IMR-90 (cell line): ENCODE results near the gene KLHL12. TPM values are rescaled to one million over a fixed set of nuclear protein-coding genes. Genes with fewer than 3 reads are reported as not detected.
"Not testable (repeated sequence)": the region's sequence is repeated elsewhere in the genome, so short reads cannot be mapped to it uniquely, and the experiment has no call there.

Experiments used
- ATAC-seq: fragments of 200-7000 bp; cut with Tn5 transposase; 2 replicates; pipeline ENCODE4 v1.9.1; 2020; ENCODE audit warnings: low read depth, mild to moderate bottlenecking, moderate library complexity
- BruUV-seq: library from RNA; stranded (reverse); fragments of 400-500 nt; replicated peaks from 2 replicates; lab custom pipeline; 2021; lab: Mats Ljungman, UMichigan
- CTCF ChIA-PET: fragments of 300-600 bp; formaldehyde crosslinking; extraction: SDS; loops from one replicate; lab custom pipeline; 2021; ENCODE audit warnings: antibody characterized with exemption; lab: Yijun Ruan, JAX
- POLR2A ChIA-PET: fragments of 300-600 bp; sonication (Branson Sonifier 250); formaldehyde crosslinking; loops from one replicate; lab custom pipeline; 2022; ENCODE audit warnings: antibody characterized with exemption; ENCODE audit not compliant: unreplicated experiment; lab: Charles Lee
- DNase-seq: peaks from one replicate; pipeline ENCODE4 v3.0.0; 2013
- H2AFZ ChIP-seq: replicated peaks from 2 replicates; pipeline ENCODE3; 2013; ENCODE audit warnings: low read length, mild to moderate bottlenecking; ENCODE audit not compliant: poor library complexity
- H2AK5ac ChIP-seq: 2 replicates; pipeline ENCODE4 v1.6.1; 2013; ENCODE audit warnings: low read depth, low read length, inconsistent platforms
- H2AK9ac ChIP-seq: replicated peaks from 2 replicates; pipeline ENCODE3; 2013; ENCODE audit warnings: mild to moderate bottlenecking, low read depth, low read length, moderate library complexity; ENCODE audit not compliant: poor library complexity
- H2BK120ac ChIP-seq: 2 replicates; pipeline ENCODE4 v1.6.1; 2013; ENCODE audit warnings: low read depth, low read length, inconsistent platforms
- H2BK15ac ChIP-seq: 3 replicates; pipeline ENCODE4 v1.6.1; 2013; ENCODE audit warnings: low read depth, low read length, inconsistent platforms
- H2BK20ac ChIP-seq: 2 replicates; pipeline ENCODE4 v1.6.1; 2013; ENCODE audit warnings: low read depth, mild to moderate bottlenecking, inconsistent platforms, low read length, moderate library complexity
- H2BK5ac ChIP-seq: 2 replicates; pipeline ENCODE4 v1.6.1; 2013; ENCODE audit warnings: mild to moderate bottlenecking, low read depth, low read length, inconsistent platforms; ENCODE audit not compliant: poor library complexity, severe bottlenecking
- H3K14ac ChIP-seq: replicated peaks from 2 replicates; pipeline ENCODE4 v1.6.1; 2013; ENCODE audit warnings: low read depth, low read length, inconsistent platforms
- H3K18ac ChIP-seq: 2 replicates; pipeline ENCODE4 v1.6.1; 2013; ENCODE audit warnings: low read depth, low read length, control low read depth
- H3K23ac ChIP-seq: 2 replicates; pipeline ENCODE4 v1.6.1; 2013; ENCODE audit warnings: low read depth, low read length, inconsistent platforms
- H3K27ac ChIP-seq: 2 replicates; pipeline ENCODE4 v1.5.1; 2013; ENCODE audit warnings: mild to moderate bottlenecking, control low read depth, low read length; ENCODE audit not compliant: insufficient read depth
- H3K27me3 ChIP-seq: 2 replicates; pipeline ENCODE4 v1.6.1; 2013; ENCODE audit warnings: low read length; ENCODE audit not compliant: control insufficient read depth, insufficient read depth
- H3K36me3 ChIP-seq: 2 replicates; pipeline ENCODE4 v1.6.1; 2013; ENCODE audit warnings: low read length, mixed read lengths; ENCODE audit not compliant: control insufficient read depth, insufficient read depth
- H3K4ac ChIP-seq: 2 replicates; pipeline ENCODE4 v1.6.1; 2013; ENCODE audit warnings: low read depth, low read length, inconsistent platforms
- H3K4me1 ChIP-seq: 2 replicates; pipeline ENCODE4 v1.6.1; 2013; ENCODE audit warnings: low read length, mixed read lengths; ENCODE audit not compliant: control insufficient read depth, insufficient read depth
- H3K4me2 ChIP-seq: 2 replicates; pipeline ENCODE4 v1.6.1; 2013; ENCODE audit warnings: low read depth, mild to moderate bottlenecking, control low read depth, low read length, moderate library complexity
- H3K4me3 ChIP-seq: 2 replicates; pipeline ENCODE4 v1.5.1; 2013; ENCODE audit warnings: low read depth, mild to moderate bottlenecking, control low read depth, low read length, moderate library complexity; ENCODE audit not compliant: insufficient read depth
- H3K56ac ChIP-seq: 2 replicates; pipeline ENCODE4 v1.6.1; 2013; ENCODE audit warnings: low read length, inconsistent platforms; ENCODE audit not compliant: insufficient read depth; ENCODE audit errors: extremely low read depth
- H3K79me1 ChIP-seq, 2 experiments: 2 replicates each; pipeline ENCODE4 v1.6.1; 2013; ENCODE audit warnings: low read length in 2 of 2, inconsistent platforms in 1 of 2, low read depth in 1 of 2
- H3K9ac ChIP-seq: 2 replicates; pipeline ENCODE4 v1.6.1; 2013; ENCODE audit warnings: low read depth, low read length, control low read depth
- H3K9me1 ChIP-seq: 2 replicates; pipeline ENCODE4 v1.6.1; 2013; ENCODE audit warnings: low read length, inconsistent platforms; ENCODE audit not compliant: insufficient read depth
- H3K9me3 ChIP-seq: 2 replicates; pipeline ENCODE4 v1.6.1; 2013; ENCODE audit warnings: low read length; ENCODE audit not compliant: control insufficient read depth, insufficient read depth
- H4K20me1 ChIP-seq: 2 replicates; pipeline ENCODE4 v1.6.1; 2013; ENCODE audit warnings: low read length, inconsistent platforms; ENCODE audit not compliant: insufficient read depth
- H4K5ac ChIP-seq: 2 replicates; pipeline ENCODE4 v1.6.1; 2013; ENCODE audit warnings: mild to moderate bottlenecking, low read depth, low read length, control low read depth
- H4K8ac ChIP-seq, 2 experiments: 2 replicates each; pipeline ENCODE4 v1.6.1; 2013; ENCODE audit warnings: low read depth in 2 of 2, low read length in 2 of 2, control low read depth in 1 of 2, inconsistent platforms in 1 of 2
- H4K91ac ChIP-seq: 2 replicates; pipeline ENCODE4 v1.6.1; 2013; ENCODE audit warnings: low read depth, low read length, inconsistent platforms; ENCODE audit not compliant: insufficient read depth
- BHLHE40 ChIP-seq: fragments of 150-350 bp; IDR thresholded peaks from 2 replicates; pipeline ENCODE4 v1.6.1; 2016; ENCODE audit warnings: mild to moderate bottlenecking, low read depth, low read length
- FOS ChIP-seq: fragments of 150-350 bp; IDR thresholded peaks from 2 replicates; pipeline ENCODE4 v1.6.1; 2016; ENCODE audit warnings: low read depth, low read length
- RFX5 ChIP-seq: IDR thresholded peaks from 2 replicates; pipeline ENCODE4 v1.8.0; 2012; ENCODE audit warnings: low read depth, mild to moderate bottlenecking, low read length, moderate library complexity
- USF2 ChIP-seq: fragments of 150-350 bp; IDR thresholded peaks from 2 replicates; pipeline ENCODE4 v1.6.1; 2017; ENCODE audit warnings: mild to moderate bottlenecking, antibody characterized with exemption, low read length, low read depth
- WGBS, 2 experiments: methylation state at CpG; one replicate each; pipeline versions ENCODE4 v1.1.5 to v1.1.7; 2013; ENCODE audit warnings: missing lambda C conversion rate in 2 of 2; ENCODE audit not compliant: insufficient read length in 1 of 2; ENCODE audit errors: extremely low coverage in 2 of 2; 5-methylcytosine and 5-hydroxymethylcytosine counted together
- dilution Hi-C: fragments of 300-500 bp; cut with HindIII; formaldehyde crosslinking; loops from one replicate; pipeline ENCODE4 v1.14.3; 2018; ENCODE audit warnings: low sequenced_read_pairs; ENCODE audit not compliant: unreplicated experiment
- in situ Hi-C: fragments of 300-500 bp; cut with MboI; formaldehyde crosslinking; loops from 3 replicates; pipeline ENCODE4 v1.14.3; 2019; ENCODE audit warnings: low sequenced_read_pairs, inconsistent platforms, mixed read lengths
- intact Hi-C: fragments of 100-400 bp; cut with micrococcal nuclease; formaldehyde crosslinking; loops from 2 replicates; pipeline ENCODE4 v1.10.0; 2022
- polyA plus RNA-seq, 3 experiments: library from polyadenylated mRNA; depleted of rRNA; stranded (reverse); fragments of >200 nt; gene quantifications; 2 replicates each; pipeline ENCODE4 v1.2.3, GENCODE V29; 2012; ENCODE audit warnings: low replicate concordance in 1 of 3
- total RNA-seq: library from RNA; depleted of rRNA; stranded (reverse); fragments of >200 nt; gene quantifications from 2 replicates; pipeline ENCODE4 v1.2.3, GENCODE V29; 2012

The KLHL12 gene
- total and polyA plus RNA-seq, 2 of the 4 experiments (the other 2 are of a cell fraction) = 17.2 to 38.4 TPM

DNA sequence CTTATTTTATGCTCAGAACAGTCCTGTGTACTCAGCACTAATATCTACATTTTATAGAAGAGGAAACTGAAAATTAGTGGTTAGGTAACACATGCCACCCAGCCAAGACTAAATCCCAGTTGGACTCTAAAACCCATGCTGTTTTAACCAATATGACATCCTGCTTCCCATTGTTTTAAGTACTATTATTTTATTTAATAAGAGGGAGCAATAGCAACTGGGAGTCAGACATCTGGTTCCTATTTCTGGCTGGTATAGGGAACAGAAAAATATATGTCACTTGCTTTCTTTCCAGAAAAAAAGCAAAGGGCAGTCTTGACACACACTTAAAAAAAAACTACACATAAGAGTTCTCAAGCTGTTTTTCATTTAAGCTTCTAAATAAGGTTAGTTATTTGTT is 11.9 kb downstream of the KLHL12 start:
- no peaks in the 10 kb centered on the region for H3K27me3 ChIP-seq
- H3K56ac ChIP-seq = no peak overlapping the region
- ChIA-PET CTCF (interaction anchor here (0.6 kb wide), 1 partner anchor 156 kb away, joined by 3 read pairs; no protein-coding TSS in a partner anchor), POLR2A (no interaction called here)
- H3K4me3 ChIP-seq = no peak overlapping the region
- H3K36me3 ChIP-seq = peaks cover 47% of the 10 kb centered on the region
- H3K79me1 ChIP-seq = no peaks in the 10 kb centered on the region; a peak in 1 of 4 replicates
- dilution Hi-C loops (no loop called here), intact Hi-C loops (loop anchor here (5.0 kb wide), 1 partner anchor 168 kb away; no protein-coding TSS in a partner anchor), in situ Hi-C loops (loop anchor here (10.0 kb wide), 1 partner anchor 160 kb away; no protein-coding TSS in a partner anchor)
- no peak overlapping the region for H2BK15ac ChIP-seq
- H4K5ac ChIP-seq = no peak overlapping the region
- no peak overlapping the region for H3K27ac ChIP-seq
- no TSS peak for BruUV-seq
- H3K23ac ChIP-seq = no peak overlapping the region
- no peak overlapping the region for H2AK9ac ChIP-seq
- H2AK5ac ChIP-seq = no peak overlapping the region
- H3K9me1 ChIP-seq = no peaks in the 10 kb centered on the region
- H2AFZ ChIP-seq = no peak overlapping the region
- no peaks in the 10 kb centered on the region for H4K20me1 ChIP-seq
- DNase-seq (no peak), ATAC-seq (no peak)
- no peak overlapping the region for H3K4me2 ChIP-seq
- H3K14ac ChIP-seq = no peak overlapping the region
- no peak overlapping the region for H2BK120ac ChIP-seq
- no peak overlapping the region for H3K18ac ChIP-seq
- TF ChIP-seq FOS = no peak
- no peak for TF ChIP-seq RFX5
- no peak for TF ChIP-seq BHLHE40
- no peak for TF ChIP-seq USF2
- H2BK20ac ChIP-seq = no peak overlapping the region
- no peak overlapping the region for H3K4ac ChIP-seq
- no peak overlapping the region for H2BK5ac ChIP-seq
- no peak overlapping the region for H3K9ac ChIP-seq
- H4K91ac ChIP-seq = no peak overlapping the region
- no peaks in the 10 kb centered on the region for H3K4me1 ChIP-seq
- H4K8ac ChIP-seq = no peak overlapping the region
- H3K9me3 ChIP-seq = no peaks in the 10 kb centered on the region

GRCh38 chr1:202912476-202912875 is 14.6 kb downstream of the KLHL12 start:
- WGBS, 2 experiments = 94% methylated on average over 3 of the region's 4 CpGs; no CpG with 5 or more reads in 1 of the 2 experiments
- H3K9me3 ChIP-seq, intact Hi-C loops, H3K23ac ChIP-seq, ATAC-seq, H3K9ac ChIP-seq, H3K79me1 ChIP-seq, H2BK20ac ChIP-seq, H4K91ac ChIP-seq, H3K4ac ChIP-seq, H2AFZ ChIP-seq, H3K14ac ChIP-seq, H2AK5ac ChIP-seq, H3K4me1 ChIP-seq, H2BK15ac ChIP-seq, H2BK5ac ChIP-seq, H3K9me1 ChIP-seq, H4K5ac ChIP-seq, H4K8ac ChIP-seq, BruUV-seq, H3K27ac ChIP-seq, DNase-seq, H3K27me3 ChIP-seq, H2AK9ac ChIP-seq, POLR2A ChIA-PET, H3K4me2 ChIP-seq, H3K4me3 ChIP-seq, H3K56ac ChIP-seq, dilution Hi-C loops, CTCF ChIA-PET, H3K18ac ChIP-seq, H2BK120ac ChIP-seq, H4K20me1 ChIP-seq: not testable (repeated sequence)
- in situ Hi-C loops = loop anchor here (10.0 kb wide), 1 partner anchor 158 kb away; no protein-coding TSS in a partner anchor
- peaks cover 52% of the 10 kb centered on the region for H3K36me3 ChIP-seq
